A549 treated with CpdA at 1 μM for 4 hours (cell line): ENCODE measurements around the gene NUBPL. TPM values are rescaled to one million over a fixed set of nuclear protein-coding genes. Genes with fewer than 3 reads are reported as not detected.

Source experiments
- total RNA-seq: library from RNA; stranded (reverse); fragments of 200-300 nt; extraction: Qiagen RNA extraction; gene quantifications from 5 replicates; pipeline ENCODE4 v1.2.3, GENCODE V29; 2022; ENCODE audit warnings: low read depth

The NUBPL gene, protein sequence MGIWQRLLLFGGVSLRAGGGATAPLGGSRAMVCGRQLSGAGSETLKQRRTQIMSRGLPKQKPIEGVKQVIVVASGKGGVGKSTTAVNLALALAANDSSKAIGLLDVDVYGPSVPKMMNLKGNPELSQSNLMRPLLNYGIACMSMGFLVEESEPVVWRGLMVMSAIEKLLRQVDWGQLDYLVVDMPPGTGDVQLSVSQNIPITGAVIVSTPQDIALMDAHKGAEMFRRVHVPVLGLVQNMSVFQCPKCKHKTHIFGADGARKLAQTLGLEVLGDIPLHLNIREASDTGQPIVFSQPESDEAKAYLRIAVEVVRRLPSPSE
- 7.8 to 12.4 TPM (median 8.5 TPM) in 5 replicates for total RNA-seq

DNA sequence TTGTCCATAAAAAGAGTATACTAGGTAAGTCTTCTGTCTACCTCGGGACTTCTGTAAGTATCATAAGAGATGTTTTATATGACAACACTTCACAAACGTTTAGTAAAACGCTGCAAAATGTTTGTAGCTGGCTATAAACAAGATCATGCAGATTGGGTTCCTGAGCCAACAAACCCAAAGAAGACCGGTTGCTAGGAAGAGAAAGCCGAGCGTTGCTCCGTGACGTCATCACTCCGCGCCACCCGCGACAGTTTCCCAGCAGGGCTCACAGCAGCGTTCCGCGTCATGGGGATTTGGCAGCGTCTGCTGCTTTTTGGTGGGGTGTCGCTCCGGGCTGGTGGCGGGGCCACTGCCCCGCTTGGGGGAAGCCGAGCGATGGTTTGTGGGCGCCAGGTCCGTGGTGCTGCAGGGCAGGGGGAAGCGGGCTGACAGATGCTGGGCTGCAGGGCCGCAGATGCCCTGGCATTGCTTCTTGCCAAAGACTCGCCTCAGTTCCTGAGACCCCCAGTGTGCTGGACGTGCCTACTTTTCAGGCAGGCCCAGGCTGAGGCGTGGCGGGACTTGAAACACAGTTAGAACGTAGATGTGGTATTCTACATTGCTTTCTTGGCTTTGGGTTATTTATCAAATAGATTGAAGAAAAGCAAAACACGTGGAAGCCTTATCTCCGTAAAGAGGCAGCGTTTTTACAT lies at the start of gene NUBPL:
Gene NUBPL, plus strand, starts transcription at position 250 of the 692 bp plus-strand sequence. Its CDS starts 36 bp downstream, at position 286.

Other genes starting within 250 kb of the NUBPL start
- gene HEATR5A, start 140.9 kb upstream of the NUBPL start, total RNA-seq: 16.4 to 26.6 TPM (median 22.1 TPM) in 5 replicates
- 14.8 to 21.9 TPM (median 16.8 TPM) in 5 replicates for gene DTD2, start 103.9 kb upstream of the NUBPL start, total RNA-seq
- gene GPR33, start 73.4 kb upstream of the NUBPL start, total RNA-seq: not detected in 5 replicates